Endothelial cell of umbilical vein (primary cell): ENCODE measurements around the gene WDR82.

Experiments used
- CTCF ChIP-seq, 2 donors: IDR thresholded peaks; 1 replicate in 1 of 2; 2 replicates in 1 of 2; pipeline ENCODE4 v1.5.1; 2011; ENCODE audit warnings: low read length in 2 of 2, mild to moderate bottlenecking in 2 of 2, moderate library complexity in 2 of 2, control low read depth in 1 of 2, inconsistent platforms in 1 of 2, low read depth in 1 of 2; ENCODE audit not compliant: insufficient read depth in 1 of 2; ENCODE audit errors: extremely low read depth in 1 of 2
- EZH2 ChIP-seq: IDR thresholded peaks from 2 replicates; pipeline ENCODE4 v1.6.1; 2012; ENCODE audit warnings: borderline replicate concordance, low read depth, mild to moderate bottlenecking, moderate library complexity, low read length, inconsistent platforms; ENCODE audit not compliant: severe bottlenecking
- FOS ChIP-seq: IDR thresholded peaks from 2 replicates; pipeline ENCODE4 v1.6.1; 2011; ENCODE audit warnings: mild to moderate bottlenecking, low read length, moderate library complexity, borderline replicate concordance; ENCODE audit not compliant: insufficient read depth
- GATA2 ChIP-seq: IDR thresholded peaks from 2 replicates; pipeline ENCODE4 v1.7.0; 2011; ENCODE audit warnings: low read depth, mild to moderate bottlenecking, moderate library complexity, mixed read lengths, low read length; ENCODE audit not compliant: insufficient read length, insufficient read depth
- JUN ChIP-seq: IDR thresholded peaks from 2 replicates; pipeline ENCODE4 v1.6.1; 2011; ENCODE audit warnings: borderline replicate concordance, low read depth; ENCODE audit not compliant: insufficient read length, insufficient read depth
- MAX ChIP-seq: IDR thresholded peaks from 2 replicates; pipeline ENCODE4 v1.6.1; 2011; ENCODE audit not compliant: insufficient read depth, insufficient read length
- MYC ChIP-seq: IDR thresholded peaks from one replicate; pipeline ENCODE4 v1.6.1; 2011; ENCODE audit warnings: mild to moderate bottlenecking, low read depth, low read length
- POLR2A ChIP-seq: IDR thresholded peaks from 2 replicates; pipeline ENCODE4 v1.6.1; 2012; ENCODE audit warnings: low read depth, mild to moderate bottlenecking, control low read depth, low read length
- POLR2AphosphoS5 ChIP-seq: IDR thresholded peaks from 2 replicates; pipeline ENCODE4 v1.6.1; 2012; ENCODE audit warnings: low read depth, mild to moderate bottlenecking, control low read depth, low read length, moderate library complexity; ENCODE audit not compliant: insufficient read depth

- no peak for TF ChIP-seq CTCF (IDR thresholded peaks at IDR 0.05; ENCODE audit: extremely low read depth in 1 of 2, insufficient read depth in 1 of 2, low read depth in 1 of 2, low read length in 2 of 2)
- TF ChIP-seq POLR2A: no peak
- TF ChIP-seq MYC: no peak
- no peak for TF ChIP-seq FOS
- no peak for TF ChIP-seq POLR2AphosphoS5
- TF ChIP-seq EZH2: no peak
- no peak for TF ChIP-seq MAX
- no peak for TF ChIP-seq JUN
- TF ChIP-seq GATA2: no peak
Measured at GRCh38 chr3:52297242-52298148, 19.0 kb upstream of the WDR82 start.
